ENCODE measurements around the gene SHKBP1.
"Not testable (repeated sequence)": the region's sequence is repeated elsewhere in the genome, so short reads cannot be mapped to it uniquely, and the experiment has no call there.

SHKBP1 gene

GRCh38 chr19:40584007-40584406 lies 7.3 kb downstream of the SHKBP1 start:
- H3K36me3 Mint-ChIP-seq (ENCODE audit: low read depth) = peaks cover 49% of the 10 kb centered on the region

GRCh38 chr19:40585241-40585981 lies 8.7 kb downstream of the SHKBP1 start:
- Mint-ChIP-seq H3K36me3 (ENCODE audit: low read depth) (peaks cover 47% of the 10 kb centered on the region), H3K27ac (peak overlapping the region; percentile 78), H3K4me3 (peak overlapping the region; percentile 32), H3K4me1 (ENCODE audit: low read depth) (peaks cover 17% of the 10 kb centered on the region), H3K27me3 (ENCODE audit: low read depth) (no peaks in the 10 kb centered on the region), H3K9me3 (no peaks in the 10 kb centered on the region)
- no peak for DNase-seq (ENCODE audit: low spot score)

More at GRCh38 chr19:40584007-40584406, 7.3 kb downstream of the SHKBP1 start:
- Mint-ChIP-seq H3K27me3 (ENCODE audit: low read depth) (no peaks in the 10 kb centered on the region), H3K27ac (no peak overlapping the region), H3K9me3 (no peaks in the 10 kb centered on the region), H3K4me1 (ENCODE audit: low read depth) (peaks cover 14% of the 10 kb centered on the region), H3K4me3 (no peak overlapping the region)
- no peak for DNase-seq (ENCODE audit: low spot score)

GRCh38 chr19:40585982-40586422 lies 9.3 kb downstream of the SHKBP1 start:
- H3K27ac Mint-ChIP-seq = peak overlapping the region; percentile 78
- peaks cover 17% of the 10 kb centered on the region for H3K4me1 Mint-ChIP-seq (ENCODE audit: low read depth)
- H3K36me3 Mint-ChIP-seq (ENCODE audit: low read depth) = peaks cover 43% of the 10 kb centered on the region
- DNase-seq (ENCODE audit: low spot score) = no peak
- no peaks in the 10 kb centered on the region for H3K9me3 Mint-ChIP-seq
- peak overlapping the region; percentile 32 for H3K4me3 Mint-ChIP-seq
- H3K27me3 Mint-ChIP-seq (ENCODE audit: low read depth) = no peaks in the 10 kb centered on the region

- Mint-ChIP-seq H3K36me3 (ENCODE audit: low read depth) (peaks cover 44% of the 10 kb centered on the region), H3K4me1 (ENCODE audit: low read depth) (peaks cover 17% of the 10 kb centered on the region), H3K4me3 (no peak overlapping the region), H3K27ac (peak overlapping the region; percentile 44), H3K27me3 (ENCODE audit: low read depth) (no peaks in the 10 kb centered on the region), H3K9me3 (no peaks in the 10 kb centered on the region)
- no peak for DNase-seq (ENCODE audit: low spot score)
Measured at GRCh38 chr19:40586611-40587010, 9.9 kb downstream of the SHKBP1 start.

- Mint-ChIP-seq H3K36me3 (ENCODE audit: low read depth) (peaks cover 41% of the 10 kb centered on the region), H3K4me3 (no peak overlapping the region), H3K4me1 (ENCODE audit: low read depth) (peaks cover 17% of the 10 kb centered on the region), H3K27me3 (ENCODE audit: low read depth) (no peaks in the 10 kb centered on the region), H3K9me3 (no peaks in the 10 kb centered on the region), H3K27ac (no peak overlapping the region)
- DNase-seq (ENCODE audit: low spot score) = no peak
Measured at GRCh38 chr19:40588110-40588854, 11.6 kb downstream of the SHKBP1 start.

- DNase-seq (ENCODE audit: low spot score) = no peak
- Mint-ChIP-seq H3K27ac (no peak overlapping the region), H3K9me3 (no peaks in the 10 kb centered on the region), H3K4me1 (ENCODE audit: low read depth) (peaks cover 15% of the 10 kb centered on the region), H3K27me3 (ENCODE audit: low read depth) (no peaks in the 10 kb centered on the region), H3K4me3 (no peak overlapping the region), H3K36me3 (ENCODE audit: low read depth) (peaks cover 41% of the 10 kb centered on the region)
Measured at GRCh38 chr19:40588926-40589569, 12.4 kb downstream of the SHKBP1 start.

- Mint-ChIP-seq H3K36me3 (ENCODE audit: low read depth) (peaks cover 35% of the 10 kb centered on the region), H3K4me3 (no peak overlapping the region), H3K9me3 (no peaks in the 10 kb centered on the region), H3K27ac (no peak overlapping the region), H3K4me1 (ENCODE audit: low read depth) (peaks cover 19% of the 10 kb centered on the region), H3K27me3 (ENCODE audit: low read depth) (peaks cover 4% of the 10 kb centered on the region)
- DNase-seq (ENCODE audit: low spot score) = no peak
Measured at GRCh38 chr19:40589591-40590429, 13.1 kb downstream of the SHKBP1 start.

GRCh38 chr19:40590464-40591265 lies 14.0 kb downstream of the SHKBP1 start:
- Mint-ChIP-seq H3K4me3 (no peak overlapping the region), H3K9me3 (no peaks in the 10 kb centered on the region), H3K4me1 (ENCODE audit: low read depth) (peaks cover 22% of the 10 kb centered on the region), H3K27ac (no peak overlapping the region), H3K36me3 (ENCODE audit: low read depth) (peaks cover 31% of the 10 kb centered on the region), H3K27me3 (ENCODE audit: low read depth) (peaks cover 4% of the 10 kb centered on the region)
- no peak for DNase-seq (ENCODE audit: low spot score)

GRCh38 chr19:40591724-40592123 lies 15.1 kb downstream of the SHKBP1 start:
- peaks cover 22% of the 10 kb centered on the region for H3K36me3 Mint-ChIP-seq (ENCODE audit: low read depth)
- H3K27ac Mint-ChIP-seq; DNase-seq (ENCODE audit: low spot score); H3K9me3 Mint-ChIP-seq; H3K27me3 Mint-ChIP-seq (ENCODE audit: low read depth); H3K4me3 Mint-ChIP-seq: not testable (repeated sequence)
- peaks cover 13% of the 10 kb centered on the region for H3K4me1 Mint-ChIP-seq (ENCODE audit: low read depth)

GRCh38 chr19:40592170-40592569 lies 15.5 kb downstream of the SHKBP1 start:
- Mint-ChIP-seq H3K4me1 (ENCODE audit: low read depth) (peaks cover 13% of the 10 kb centered on the region), H3K9me3 (no peaks in the 10 kb centered on the region), H3K27ac (no peak overlapping the region), H3K4me3 (no peak overlapping the region), H3K36me3 (ENCODE audit: low read depth) (peaks cover 18% of the 10 kb centered on the region), H3K27me3 (ENCODE audit: low read depth) (peaks cover 9% of the 10 kb centered on the region)
- no peak for DNase-seq (ENCODE audit: low spot score)

- peaks cover 10% of the 10 kb centered on the region for H3K36me3 Mint-ChIP-seq (ENCODE audit: low read depth)
- peak overlapping the region; percentile 31 for H3K27ac Mint-ChIP-seq
- H3K4me1 Mint-ChIP-seq (ENCODE audit: low read depth) = peaks cover 28% of the 10 kb centered on the region
- no peak overlapping the region for H3K4me3 Mint-ChIP-seq
- peaks cover 25% of the 10 kb centered on the region for H3K27me3 Mint-ChIP-seq (ENCODE audit: low read depth)
- H3K9me3 Mint-ChIP-seq = no peaks in the 10 kb centered on the region
- DNase-seq (ENCODE audit: low spot score) = no peak
Measured at GRCh38 chr19:40594255-40594654, 17.6 kb downstream of the SHKBP1 start.

GRCh38 chr19:40594657-40595091 lies 18.0 kb downstream of the SHKBP1 start:
- Mint-ChIP-seq H3K36me3 (ENCODE audit: low read depth) (peaks cover 10% of the 10 kb centered on the region), H3K4me1 (ENCODE audit: low read depth) (peaks cover 30% of the 10 kb centered on the region), H3K27ac (peak overlapping the region; percentile 31), H3K9me3 (no peaks in the 10 kb centered on the region), H3K27me3 (ENCODE audit: low read depth) (peaks cover 30% of the 10 kb centered on the region), H3K4me3 (peak overlapping the region; percentile 7)
- DNase-seq (ENCODE audit: low spot score) = no peak
